ENCODE results near the gene CLASRP.

- TF ChIP-seq RAD21 (IDR thresholded peaks at IDR 0.05 in 1 of 2, conservative IDR thresholded peaks at IDR 0.05 in 1 of 2; ENCODE audit: low read depth in 2 of 2, low read length in 2 of 2) (no peak), EZH2 (IDR thresholded peaks at IDR 0.05; ENCODE audit: low read depth, low read length, severe bottlenecking) (no peak), YY1 (IDR thresholded peaks at IDR 0.05; ENCODE audit: low read depth, low read length) (no peak), CTCF (IDR thresholded peaks at IDR 0.05; ENCODE audit: control extremely low read depth in 1 of 3, insufficient read depth in 1 of 3, low read depth in 1 of 3, low read length in 3 of 3) (no peak), ZNF274 (IDR thresholded peaks at IDR 0.05; ENCODE audit: borderline replicate concordance, extremely low read depth, low read length) (no peak), POLR2AphosphoS5 (IDR thresholded peaks at IDR 0.05; ENCODE audit: low read depth, low read length) (no peak)
These were observed 30.3 kb upstream of the CLASRP start for GRCh38 chr19:45008552-45008951.

Data from H1 (cell line).